ENCODE results near the gene OTULINL.

The OTULINL gene

GRCh38 chr5:14588145-14588544 is 6.6 kb downstream of the OTULINL start (continued):
- TF ChIP-seq ZNF692 (tag by site-specific recombination; IDR thresholded peaks at IDR 0.05) (no peak), ZNF223 (tag by site-specific recombination; IDR thresholded peaks at IDR 0.05) (no peak)

- ChIA-PET POLR2A (no interaction called here), CTCF (interaction anchor here (1.0 kb wide), 1 partner anchor 30 kb away, joined by 3 read pairs; no protein-coding TSS in a partner anchor)
- peak; percentile 24 for TF ChIP-seq SETDB1 (IDR thresholded peaks at IDR 0.05; ENCODE audit: insufficient read length, low read length)
- TF ChIP-seq ZNF596 (tag by site-specific recombination; IDR thresholded peaks at IDR 0.05): no peak
- Histone ChIP-seq H3K36me3 (ENCODE audit: control insufficient read depth in 2 of 2, insufficient read depth in 1 of 2, low read length in 2 of 2) (peaks cover 0 to 8% of the 10 kb centered on the region in 2 experiments; a peak in 1 of 3 replicates), H3K9me3 (ENCODE audit: control insufficient read depth, insufficient read depth, low read depth, low read length) (no peaks in the 10 kb centered on the region), H3K4me1 (ENCODE audit: control insufficient read depth, insufficient read depth, low read length) (no peaks in the 10 kb centered on the region), H3K27ac (ENCODE audit: extremely low read depth, low read depth, low read length) (no peak overlapping the region), H3K4me3 (ENCODE audit: low read depth, low read length) (no peak overlapping the region)
These were observed 7.4 kb downstream of the OTULINL start for GRCh38 chr5:14588758-14589543.

- TF ChIP-seq ZSCAN5A (tag by site-specific recombination; IDR thresholded peaks at IDR 0.05) (no peak), PRDM6 (tag by site-specific recombination; IDR thresholded peaks at IDR 0.05) (no peak), ZNF624 (tag by site-specific recombination; IDR thresholded peaks at IDR 0.05) (no peak), OVOL3 (tag by site-specific recombination; IDR thresholded peaks at IDR 0.05) (no peak), ZNF266 (tag by site-specific recombination; IDR thresholded peaks at IDR 0.05; ENCODE audit: low read depth) (no peak), ZNF155 (tag by site-specific recombination; IDR thresholded peaks at IDR 0.05) (no peak), ZNF19 (tag by site-specific recombination; IDR thresholded peaks at IDR 0.05; ENCODE audit: low read depth) (no peak), ZBTB20 (tag by site-specific recombination; IDR thresholded peaks at IDR 0.05) (no peak)
- H3K27ac ChIP-seq (ENCODE audit: extremely low read depth, low read depth, low read length): no peak overlapping the region
- no peaks in the 10 kb centered on the region for H3K36me3 ChIP-seq (ENCODE audit: control insufficient read depth in 2 of 2, insufficient read depth in 1 of 2, low read length in 2 of 2)
- POLR2A ChIA-PET: no interaction called here
- CTCF ChIA-PET: interaction anchor here (0.6 kb wide), 1 partner anchor 321 kb away, joined by 4 read pairs; no protein-coding TSS in a partner anchor
- H3K4me1 ChIP-seq (ENCODE audit: control insufficient read depth, insufficient read depth, low read length): no peaks in the 10 kb centered on the region
- H3K4me3 ChIP-seq (ENCODE audit: low read depth, low read length): no peak overlapping the region
- H3K9me3 ChIP-seq (ENCODE audit: control insufficient read depth, insufficient read depth, low read depth, low read length): no peaks in the 10 kb centered on the region
These were observed 9.4 kb downstream of the OTULINL start for GRCh38 chr5:14590949-14591348.

GRCh38 chr5:14591548-14591947 is 10.0 kb downstream of the OTULINL start:
- Histone ChIP-seq H3K4me1 (ENCODE audit: control insufficient read depth, insufficient read depth, low read length) (no peaks in the 10 kb centered on the region), H3K27ac (ENCODE audit: extremely low read depth, low read depth, low read length) (no peak overlapping the region), H3K36me3 (ENCODE audit: control insufficient read depth in 2 of 2, insufficient read depth in 1 of 2, low read length in 2 of 2) (no peaks in the 10 kb centered on the region), H3K9me3 (ENCODE audit: control insufficient read depth, insufficient read depth, low read depth, low read length) (no peaks in the 10 kb centered on the region), H3K4me3 (ENCODE audit: low read depth, low read length) (no peak overlapping the region)
- ChIA-PET CTCF (interaction anchor here (0.6 to 1.1 kb wide), 2 partner anchors 57 to 322 kb away, joined by 3 to 4 read pairs; no protein-coding TSS in a partner anchor), POLR2A (no interaction called here)
- TF ChIP-seq TCF7L2 (IDR thresholded peaks at IDR 0.05; ENCODE audit: borderline replicate concordance, low read depth, low read length) (no peak), HIC1 (tag by site-specific recombination; IDR thresholded peaks at IDR 0.05) (no peak), RBAK (tag by site-specific recombination; IDR thresholded peaks at IDR 0.05) (no peak), ZNF26 (tag by site-specific recombination; IDR thresholded peaks at IDR 0.05) (no peak), ZNF404 (tag by site-specific recombination; IDR thresholded peaks at IDR 0.05) (no peak), ZBTB21 (tag by site-specific recombination; IDR thresholded peaks at IDR 0.05) (no peak), ZNF777 (tag by site-specific recombination; IDR thresholded peaks at IDR 0.05; ENCODE audit: borderline replicate concordance) (no peak), ELK4 (IDR thresholded peaks at IDR 0.05; ENCODE audit: borderline replicate concordance, low read depth, low read length) (no peak)
